ENCODE measurements around the gene IL17B. TPM values are rescaled to one million over a fixed set of nuclear protein-coding genes. Genes with fewer than 3 reads are reported as not detected.
A peak's percentile ranks its signal among the peaks of the same experiment; 100 is the strongest.

IL17B gene
- total and polyA plus RNA-seq, 2 of the 13 experiments (the other 11 are each of a cell fraction or from before 2014, with no cell fraction given), result 0.29 to 2.6 TPM

GRCh38 chr5:149345147-149345891, 33.8 kb downstream of the IL17B start, which contains the start of gene GRPEL2 (continued):
- peak; percentile 86; the same call in 1 of the 2 replicates for TF ChIP-seq TFDP2 (CRISPR knock-in tag; IDR thresholded peaks at IDR 0.05)
- TF ChIP-seq RFX5 (IDR thresholded peaks at IDR 0.05; ENCODE audit: low read depth, low read length), result peak; percentile 54; the same call in 1 of the 2 replicates
- peak; percentile 69; the same call in 1 of the 2 replicates for TF ChIP-seq MZF1 (CRISPR knock-in tag; IDR thresholded peaks at IDR 0.05; ENCODE audit: borderline replicate concordance)
- no peak for TF ChIP-seq ZNF678 (CRISPR knock-in tag; IDR thresholded peaks at IDR 0.05)
- TF ChIP-seq MATR3 (CRISPR knock-in tag; IDR thresholded peaks at IDR 0.05), result no peak
- TF ChIP-seq CBFB (CRISPR knock-in tag; IDR thresholded peaks at IDR 0.05), result 0 out of 2 replicates have a peak, but pooled peaks have one; percentile 60
- peak; percentile 94 for TF ChIP-seq THAP11 (CRISPR knock-in tag; IDR thresholded peaks at IDR 0.05)
- 0 out of 2 replicates have a peak, but pooled peaks have one; percentile 71 for TF ChIP-seq ZNF607 (CRISPR knock-in tag; IDR thresholded peaks at IDR 0.05; ENCODE audit: borderline replicate concordance)
- no peak; the same call in 1 of the 2 replicates for TF ChIP-seq ZNF746 (CRISPR knock-in tag; IDR thresholded peaks at IDR 0.05)
- no peak; the same call in 1 of the 2 replicates for TF ChIP-seq TFDP1 (CRISPR knock-in tag; IDR thresholded peaks at IDR 0.05; ENCODE audit: borderline replicate concordance)
- TF ChIP-seq, protein P1, sequence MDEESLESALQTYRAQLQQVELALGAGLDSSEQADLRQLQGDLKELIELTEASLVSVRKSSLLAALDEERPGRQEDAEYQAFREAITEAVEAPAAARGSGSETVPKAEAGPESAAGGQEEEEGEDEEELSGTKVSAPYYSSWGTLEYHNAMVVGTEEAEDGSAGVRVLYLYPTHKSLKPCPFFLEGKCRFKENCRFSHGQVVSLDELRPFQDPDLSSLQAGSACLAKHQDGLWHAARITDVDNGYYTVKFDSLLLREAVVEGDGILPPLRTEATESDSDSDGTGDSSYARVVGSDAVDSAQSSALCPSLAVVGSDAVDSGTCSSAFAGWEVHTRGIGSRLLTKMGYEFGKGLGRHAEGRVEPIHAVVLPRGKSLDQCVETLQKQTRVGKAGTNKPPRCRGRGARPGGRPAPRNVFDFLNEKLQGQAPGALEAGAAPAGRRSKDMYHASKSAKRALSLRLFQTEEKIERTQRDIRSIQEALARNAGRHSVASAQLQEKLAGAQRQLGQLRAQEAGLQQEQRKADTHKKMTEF (CRISPR knock-in tag; IDR thresholded peaks at IDR 0.05), result peak; percentile 87
- TF ChIP-seq, protein P2, sequence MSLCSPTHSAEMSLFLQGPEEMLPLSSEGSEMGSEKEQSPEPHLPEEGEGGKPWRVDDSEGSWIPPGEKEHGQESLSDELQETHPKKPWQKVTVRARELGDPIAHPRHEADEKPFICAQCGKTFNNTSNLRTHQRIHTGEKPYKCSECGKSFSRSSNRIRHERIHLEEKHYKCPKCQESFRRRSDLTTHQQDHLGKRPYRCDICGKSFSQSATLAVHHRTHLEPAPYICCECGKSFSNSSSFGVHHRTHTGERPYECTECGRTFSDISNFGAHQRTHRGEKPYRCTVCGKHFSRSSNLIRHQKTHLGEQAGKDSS (CRISPR knock-in tag; IDR thresholded peaks at IDR 0.05; ENCODE audit: borderline replicate concordance, low read depth), result no peak
- TF ChIP-seq EZH2 (conservative IDR thresholded peaks at IDR 0.05; ENCODE audit: low read depth, low read length), result no peak
- no peak for TF ChIP-seq HNRNPH1 (optimal IDR thresholded peaks at IDR 0.05; ENCODE audit: low read depth, low read length)
- TF ChIP-seq, protein P3, sequence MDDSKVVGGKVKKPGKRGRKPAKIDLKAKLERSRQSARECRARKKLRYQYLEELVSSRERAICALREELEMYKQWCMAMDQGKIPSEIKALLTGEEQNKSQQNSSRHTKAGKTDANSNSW (CRISPR knock-in tag; IDR thresholded peaks at IDR 0.05; ENCODE audit: borderline replicate concordance), result no peak
- TF ChIP-seq KLF6 (CRISPR knock-in tag; IDR thresholded peaks at IDR 0.05), result 0 out of 2 replicates have a peak, but pooled peaks have one; percentile 44
- TF ChIP-seq ZBTB8A (CRISPR knock-in tag; IDR thresholded peaks at IDR 0.05; ENCODE audit: borderline replicate concordance, low read depth), result no peak
- TF ChIP-seq ZNF264 (CRISPR knock-in tag; IDR thresholded peaks at IDR 0.05), result peak; percentile 82
- no peak for TF ChIP-seq NBN (conservative IDR thresholded peaks at IDR 0.05)
- peak; percentile 86 for TF ChIP-seq DMAP1 (CRISPR knock-in tag; IDR thresholded peaks at IDR 0.05)
- TF ChIP-seq SIN3A (IDR thresholded peaks at IDR 0.05; ENCODE audit: borderline replicate concordance, low read depth, low read length), result peak; percentile 67; the same call in 1 of the 2 replicates
- TF ChIP-seq ZNF451 (CRISPR knock-in tag; IDR thresholded peaks at IDR 0.05), result 0 out of 2 replicates have a peak, but pooled peaks have one; percentile 52
- peak; percentile 85 for TF ChIP-seq ZNF547 (CRISPR knock-in tag; IDR thresholded peaks at IDR 0.05)
